HG03196 (cell line): ENCODE measurements around the gene TLK2.
A peak's percentile ranks its signal among the peaks of the same experiment; 100 is the strongest.
"Not testable (repeated sequence)": the region's sequence is repeated elsewhere in the genome, so short reads cannot be mapped to it uniquely, and the experiment has no call there.

Experiments used
- ATAC-seq: cut with Tn5 transposase; IDR thresholded peaks from one replicate; pipeline ENCODE4 v1.9.1; 2021; ENCODE audit not compliant: unreplicated experiment

Gene TLK2

DNA sequence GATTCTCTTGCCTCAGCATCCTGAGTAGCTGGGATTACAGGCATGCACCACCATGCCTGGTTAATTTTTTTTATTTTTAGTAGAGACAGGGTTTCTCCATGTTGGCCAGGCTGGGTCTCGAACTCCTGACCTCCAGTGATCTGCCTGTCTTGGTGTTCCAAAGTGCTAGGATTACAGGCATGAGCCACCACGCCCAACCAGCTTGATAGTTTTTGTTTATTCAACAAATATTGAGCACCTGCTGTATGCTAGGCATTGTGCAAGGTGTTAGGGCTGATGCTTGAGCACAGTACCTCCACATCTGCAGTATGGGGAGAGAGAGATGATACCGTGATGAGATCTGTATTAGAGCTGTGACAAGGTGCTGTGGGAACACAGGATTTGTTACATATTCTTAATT lies 3.9 kb downstream of the TLK2 start:
- not testable (repeated sequence) for ATAC-seq

DNA sequence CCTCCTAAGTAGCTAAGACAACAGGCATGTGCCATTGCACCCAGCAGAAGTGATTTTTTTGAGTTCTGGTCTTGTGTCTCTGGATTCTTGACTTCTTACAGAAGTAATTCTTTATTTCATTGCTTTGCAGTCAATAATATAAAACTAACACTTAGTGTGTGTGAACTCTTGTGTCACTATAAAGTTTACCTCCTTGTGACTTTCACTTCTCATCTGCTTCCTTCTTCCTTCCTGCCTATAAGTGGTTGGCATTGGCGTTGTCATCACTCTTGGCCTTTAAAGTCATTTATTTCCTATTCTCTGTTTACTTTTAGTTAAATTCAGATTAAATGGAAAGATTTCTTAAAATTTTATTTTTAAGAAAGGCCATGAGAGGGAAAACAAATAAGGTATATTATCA lies 12.4 kb downstream of the TLK2 start:
- not testable (repeated sequence) for ATAC-seq

DNA sequence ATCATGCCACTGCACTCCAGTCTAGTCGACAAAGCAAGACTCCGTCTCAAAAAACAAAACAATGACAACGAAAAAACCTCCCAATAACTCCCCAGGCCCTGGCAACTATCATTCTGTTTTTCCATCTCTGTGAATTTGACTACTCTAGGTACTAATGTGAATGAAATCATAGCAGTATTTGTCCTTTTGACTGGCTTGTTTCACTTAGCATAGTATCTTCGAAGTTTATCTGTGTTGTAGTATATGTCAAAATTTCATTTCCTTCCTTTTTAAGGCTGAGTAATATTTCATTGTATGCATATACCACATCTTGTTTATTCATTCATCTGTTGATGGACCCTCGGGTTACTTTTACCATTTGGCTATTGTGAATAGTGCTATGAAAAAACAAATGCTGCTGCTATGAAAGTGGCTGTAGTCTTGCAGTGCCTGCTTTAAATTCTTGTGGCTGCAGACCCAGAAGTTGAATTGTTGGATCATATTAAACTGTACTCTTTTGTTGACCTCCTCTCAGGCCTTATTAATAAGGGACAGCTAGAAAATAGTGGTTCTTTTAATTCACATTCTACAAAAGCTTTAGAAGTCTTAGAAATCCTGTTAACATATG lies 14.5 kb downstream of the TLK2 start:
- not testable (repeated sequence) for ATAC-seq

GRCh38 chr17:62494073-62494472 lies 15.4 kb downstream of the TLK2 start:
- ATAC-seq: not testable (repeated sequence)

DNA sequence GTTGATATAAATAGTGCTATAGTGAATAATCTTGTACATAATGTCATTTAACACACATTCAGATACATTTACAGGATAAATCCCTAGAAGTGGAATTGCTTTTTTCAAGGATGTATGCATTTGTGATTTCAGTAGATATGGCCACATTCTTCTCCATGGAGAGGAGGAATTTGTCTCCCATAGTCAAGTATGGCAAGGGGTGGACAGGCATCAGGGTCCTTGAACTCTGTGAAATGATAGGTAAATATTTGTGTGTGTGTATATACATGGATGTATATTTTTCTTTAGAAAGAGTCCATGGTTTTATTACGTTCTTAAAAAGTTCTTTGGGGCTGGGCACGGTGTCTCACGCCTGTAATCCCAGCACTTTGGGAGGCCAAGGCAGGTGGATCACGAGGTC lies 17.7 kb downstream of the TLK2 start:
- ATAC-seq: not testable (repeated sequence)

DNA sequence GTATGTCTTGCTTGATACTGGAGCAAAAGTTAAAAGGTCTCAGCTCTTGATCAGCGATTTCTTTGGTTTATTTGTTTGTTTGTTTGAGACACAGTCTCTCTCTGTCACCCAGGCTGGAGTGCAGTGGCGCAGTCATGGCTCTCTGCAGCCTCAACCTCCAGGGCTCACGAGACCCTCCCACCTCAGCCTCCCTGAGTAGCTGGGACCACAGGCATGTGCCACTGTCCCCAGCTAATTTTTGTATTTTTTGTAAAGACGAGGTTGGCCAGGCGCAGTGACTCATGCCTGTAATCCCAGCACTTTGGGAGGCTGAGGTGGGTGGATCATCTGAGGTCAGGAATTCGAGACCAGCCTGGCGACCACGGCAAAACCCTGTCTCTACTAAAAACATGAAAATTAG lies 20.2 kb downstream of the TLK2 start:
- ATAC-seq: not testable (repeated sequence)

DNA sequence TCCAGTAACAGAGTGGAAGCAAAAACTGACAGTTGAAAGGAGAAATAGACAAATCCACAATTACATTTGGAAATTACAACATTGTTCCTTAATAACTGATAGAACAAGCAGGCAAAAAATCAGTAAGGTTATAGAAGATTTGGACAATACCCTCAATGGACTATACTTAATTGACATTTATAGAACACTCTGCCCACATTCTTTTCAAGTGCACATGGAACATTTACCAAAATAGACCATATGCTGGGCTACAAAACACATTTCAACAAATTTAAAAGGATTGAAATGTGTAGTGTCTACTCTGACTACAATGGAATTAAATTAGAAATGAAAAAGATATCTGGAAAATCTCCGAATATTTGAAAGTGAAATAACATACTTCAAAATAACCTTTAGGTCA lies 21.8 kb downstream of the TLK2 start:
- not testable (repeated sequence) for ATAC-seq

- ATAC-seq: not testable (repeated sequence)
Measured at GRCh38 chr17:62504857-62505256, 26.2 kb downstream of the TLK2 start.

DNA sequence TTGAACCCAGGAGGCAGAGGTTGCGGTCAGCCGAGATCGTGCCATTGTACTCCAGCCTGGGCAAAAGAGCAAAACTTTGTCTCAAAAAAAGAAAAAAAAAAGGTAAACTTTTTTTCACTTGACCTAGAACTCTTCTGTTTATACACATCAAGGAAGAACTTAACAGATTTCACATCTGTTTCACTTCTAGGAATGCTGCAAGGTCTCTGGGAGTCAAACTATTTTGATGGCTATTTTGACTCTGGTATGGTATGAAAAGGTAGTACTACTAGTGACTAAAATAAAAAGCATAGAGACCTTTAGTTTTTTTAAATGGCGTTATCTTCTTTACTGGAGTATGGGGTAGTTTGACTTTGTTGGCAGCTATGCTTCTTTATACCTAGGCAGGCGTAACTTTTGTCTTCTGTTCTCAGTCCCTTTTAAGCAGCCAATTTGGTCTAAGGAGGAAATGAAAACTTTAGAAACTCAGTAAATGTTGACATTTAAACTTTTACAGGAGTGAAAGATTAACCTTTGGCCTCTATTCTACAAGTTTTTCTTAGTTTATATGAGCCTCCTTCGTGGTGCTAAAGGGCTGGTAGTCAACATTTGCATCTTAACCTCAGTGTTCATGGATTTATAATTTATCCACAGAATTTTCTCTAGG lies 28.7 kb downstream of the TLK2 start:
- peak; percentile 62 for ATAC-seq

GRCh38 chr17:62510247-62510819 lies 31.7 kb downstream of the TLK2 start:
- ATAC-seq: not testable (repeated sequence)

DNA sequence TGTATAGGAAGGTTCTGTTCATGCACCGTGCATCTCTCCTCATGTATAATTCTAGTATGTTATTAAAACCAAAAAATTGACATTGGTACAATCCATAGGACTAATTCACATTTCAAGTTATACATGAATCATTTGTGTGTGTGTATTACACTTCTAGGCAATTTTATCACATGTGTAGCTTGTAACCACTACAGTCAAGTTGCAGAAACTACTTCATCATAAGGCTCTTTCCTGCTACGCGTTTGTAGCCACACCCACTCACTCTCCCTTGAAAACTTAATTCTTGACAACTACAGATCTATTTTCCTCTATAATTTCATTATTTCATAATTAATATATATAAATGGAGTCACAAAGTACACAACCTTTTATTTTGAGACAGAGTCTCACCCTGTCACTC lies 32.4 kb downstream of the TLK2 start:
- not testable (repeated sequence) for ATAC-seq

DNA sequence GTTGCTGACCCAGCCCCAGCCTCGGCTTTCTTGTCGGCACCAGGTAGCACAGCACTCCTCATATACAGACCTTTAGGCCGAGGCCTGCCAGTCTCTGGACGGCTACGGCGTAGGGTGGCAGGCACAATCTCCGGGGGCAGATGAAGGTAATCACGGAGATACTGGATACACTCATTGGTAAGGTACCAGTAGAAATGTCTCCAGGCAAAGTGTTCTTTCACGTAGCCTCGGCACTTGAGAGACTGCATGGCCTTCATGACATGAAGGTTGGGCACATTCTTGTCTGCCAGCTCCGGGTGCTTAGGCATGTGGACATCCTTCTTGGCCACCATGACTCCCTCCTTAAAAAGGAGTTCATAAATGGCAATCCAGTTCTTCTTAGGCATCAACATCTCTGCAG lies 37.8 kb downstream of the TLK2 start:
- not testable (repeated sequence) for ATAC-seq

DNA sequence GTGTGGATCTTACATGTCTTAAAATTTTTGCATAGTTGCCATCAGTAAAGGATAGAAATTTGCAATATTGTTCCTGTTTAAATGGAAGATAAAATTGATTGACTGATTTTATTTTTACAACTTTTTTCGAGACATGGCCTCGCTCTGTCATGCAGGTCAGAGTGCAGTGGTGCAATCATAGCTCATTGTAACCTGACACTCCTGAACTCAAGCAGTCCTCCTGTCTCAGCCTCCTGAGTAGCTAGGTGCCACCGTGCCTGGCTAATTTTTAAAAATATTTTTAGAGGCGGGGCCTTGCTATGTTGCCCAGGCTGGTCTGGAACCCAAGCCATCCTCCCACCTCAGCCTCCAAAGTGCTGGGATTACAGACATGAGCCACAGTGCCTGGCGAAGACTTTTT lies 42.7 kb downstream of the TLK2 start:
- ATAC-seq: not testable (repeated sequence)

DNA sequence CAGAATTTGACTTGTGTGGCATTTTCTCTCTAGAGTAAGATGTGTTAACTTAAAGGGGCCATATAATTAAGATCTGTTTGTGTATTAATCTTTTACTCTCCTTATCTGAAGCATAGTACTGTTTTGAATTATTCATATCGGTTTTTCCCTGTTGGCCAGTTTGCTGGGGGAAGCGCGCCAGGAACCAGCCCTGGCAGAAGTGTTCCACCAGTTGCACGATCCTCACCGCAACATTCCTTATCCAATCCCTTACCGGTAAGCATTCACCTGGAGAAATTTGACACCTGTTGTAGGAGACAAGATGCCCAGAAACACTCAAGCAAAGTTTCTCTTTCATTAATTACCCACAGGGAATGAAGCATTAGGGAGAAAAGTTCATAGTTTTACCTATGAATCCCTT lies 45.5 kb downstream of the TLK2 start:
- ATAC-seq: not testable (repeated sequence)

GRCh38 chr17:62525317-62525716 lies 46.7 kb downstream of the TLK2 start:
- not testable (repeated sequence) for ATAC-seq

GRCh38 chr17:62530936-62531335 lies 52.3 kb downstream of the TLK2 start:
- not testable (repeated sequence) for ATAC-seq

- ATAC-seq: not testable (repeated sequence)
Measured at GRCh38 chr17:62536557-62536956, 57.9 kb downstream of the TLK2 start.

DNA sequence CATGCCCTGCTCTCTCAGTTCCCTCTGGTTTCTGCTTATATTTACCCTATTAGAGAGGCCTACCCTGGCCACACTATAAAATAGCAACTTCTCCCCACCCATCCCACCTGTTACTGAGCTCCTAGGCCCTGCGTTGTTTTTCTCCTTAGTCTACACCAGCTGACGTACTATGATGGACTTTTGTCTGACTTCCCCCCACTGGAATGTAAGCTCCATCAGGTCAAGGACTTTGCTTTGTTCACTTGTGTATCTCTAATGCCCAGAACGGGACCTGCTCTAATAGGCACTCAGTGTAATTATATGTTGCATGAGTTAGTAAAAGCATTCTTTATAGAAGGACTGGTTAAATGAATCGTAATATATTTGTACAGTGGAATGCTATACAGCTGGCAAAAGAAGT lies 62.4 kb downstream of the TLK2 start:
- ATAC-seq: not testable (repeated sequence)

DNA sequence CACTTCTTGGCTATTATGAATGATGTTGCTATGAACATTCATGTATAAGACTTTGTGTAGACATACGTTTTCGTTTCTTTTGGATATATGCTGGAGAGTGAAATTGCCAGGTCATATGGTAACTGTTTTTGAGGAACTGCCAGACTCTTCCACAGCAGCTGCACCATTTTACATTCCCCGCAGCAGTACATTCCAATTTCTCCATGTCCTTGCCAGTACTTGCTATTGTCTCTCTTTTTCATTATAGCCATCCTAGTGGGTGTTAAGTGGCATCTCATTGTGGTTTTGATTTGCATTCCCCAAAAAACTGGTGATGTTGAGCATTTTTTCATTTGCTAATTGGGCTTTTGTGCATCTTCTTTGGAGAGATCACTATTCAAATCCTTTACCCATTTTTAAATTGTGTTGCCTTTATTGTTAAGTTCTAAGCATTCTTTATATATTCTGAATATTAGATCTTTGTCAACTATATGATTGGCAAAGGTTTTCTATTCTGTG lies 64.7 kb downstream of the TLK2 start:
- ATAC-seq: not testable (repeated sequence)

- ATAC-seq: not testable (repeated sequence)
Measured at GRCh38 chr17:62546066-62546465, 67.4 kb downstream of the TLK2 start.

DNA sequence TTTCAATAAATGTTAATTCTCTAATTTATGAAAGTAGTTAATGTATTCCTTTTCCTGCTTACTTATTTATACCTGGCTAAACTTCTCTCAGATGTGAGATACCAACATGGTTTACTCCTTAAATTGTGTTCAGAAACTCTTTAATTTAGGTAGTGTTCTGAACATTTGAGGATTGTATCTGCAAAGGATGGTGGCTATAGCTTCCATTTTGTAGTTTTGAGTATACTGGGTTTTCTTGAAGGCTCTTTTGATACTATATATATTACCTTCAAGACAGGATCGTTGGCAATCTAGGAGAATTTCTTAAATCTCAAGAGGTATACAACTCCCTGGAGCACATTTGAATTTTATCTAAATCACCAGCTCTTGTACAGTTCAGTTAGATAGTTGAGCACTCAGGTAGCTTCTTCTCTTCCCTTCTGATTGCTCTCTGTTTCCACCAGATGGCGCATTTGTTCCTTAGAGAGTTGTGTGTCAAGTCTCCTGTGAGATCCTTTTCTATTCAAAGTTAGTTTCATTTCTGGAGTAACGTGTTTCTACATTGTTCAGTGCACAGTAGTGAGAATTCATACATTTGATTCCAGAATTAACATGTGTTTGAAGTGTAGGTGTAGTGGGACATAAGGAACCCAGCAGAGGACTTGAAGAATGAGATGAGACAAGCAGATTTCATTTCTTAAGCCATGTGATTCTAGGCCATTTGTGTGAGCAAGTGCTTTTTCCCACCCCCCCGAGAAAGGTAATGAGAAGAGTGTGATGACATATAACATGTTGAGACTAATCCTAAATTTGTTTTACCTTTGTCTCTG lies 74.4 kb downstream of the TLK2 start:
- peak; percentile 78 for ATAC-seq
